ENCODE results near the gene CPEB2.

Gene CPEB2

GRCh38 chr4:15001869-15002658 is at the start of gene CPEB2:
CPEB2 (plus strand) TSS chr4:15002481; CDS start chr4:15002674, 193 bp downstream.
- no peak for FAIRE-seq

GRCh38 chr4:14958436-14958835 is 43.8 kb upstream of the CPEB2 start:
- no peak for FAIRE-seq

- no peak for FAIRE-seq
These were observed 41.0 kb upstream of the CPEB2 start for GRCh38 chr4:14961292-14961691.

- no peak for FAIRE-seq
These were observed 37.2 kb upstream of the CPEB2 start for GRCh38 chr4:14965071-14965470.

GRCh38 chr4:14967982-14968381 is 34.3 kb upstream of the CPEB2 start:
- FAIRE-seq = no peak

GRCh38 chr4:14977830-14978229 is 24.5 kb upstream of the CPEB2 start:
- FAIRE-seq = no peak

GRCh38 chr4:14984448-14984847 is 17.8 kb upstream of the CPEB2 start:
- FAIRE-seq = no peak

- no peak for FAIRE-seq
These were observed 17.1 kb upstream of the CPEB2 start for GRCh38 chr4:14985161-14985560.

GRCh38 chr4:14985843-14986242 is 16.4 kb upstream of the CPEB2 start:
- FAIRE-seq = no peak

- FAIRE-seq = no peak
These were observed 15.2 kb upstream of the CPEB2 start for GRCh38 chr4:14987054-14987453.

GRCh38 chr4:14990484-14990883 is 11.8 kb upstream of the CPEB2 start:
- FAIRE-seq = no peak

- FAIRE-seq = no peak
These were observed 8.0 kb upstream of the CPEB2 start for GRCh38 chr4:14994242-14994641.

- FAIRE-seq = no peak
These were observed 923 bp upstream of the CPEB2 start for GRCh38 chr4:15001248-15001868.

- FAIRE-seq = no peak
These were observed 549 bp downstream of the CPEB2 start for GRCh38 chr4:15002659-15003400.

GRCh38 chr4:15003401-15003890 is 1.2 kb downstream of the CPEB2 start:
- no peak for FAIRE-seq

- FAIRE-seq = no peak
These were observed 1.8 kb downstream of the CPEB2 start for GRCh38 chr4:15003891-15004738.

GRCh38 chr4:15004739-15005301 is 2.5 kb downstream of the CPEB2 start:
- FAIRE-seq = no peak

- FAIRE-seq = no peak
These were observed 3.3 kb downstream of the CPEB2 start for GRCh38 chr4:15005474-15006115.

- FAIRE-seq = no peak
These were observed 4.2 kb downstream of the CPEB2 start for GRCh38 chr4:15006416-15007024.

GRCh38 chr4:15007201-15007600 is 4.9 kb downstream of the CPEB2 start:
- no peak for FAIRE-seq

- FAIRE-seq = no peak
These were observed 7.8 kb downstream of the CPEB2 start for GRCh38 chr4:15010038-15010585.

Data from A204.1 (cell line).